Peyer's patch (tissue), 4 donors: ENCODE data around the gene THEMIS2.

ENCODE experiments used
- POLR2A ChIP-seq, 2 donors: fragments of 450-650 bp; IDR thresholded peaks; one replicate each; pipeline ENCODE4 v1.5.1; 2017; ENCODE audit warnings: antibody characterized with exemption in 2 of 2, mild to moderate bottlenecking in 2 of 2, moderate library complexity in 2 of 2
- TF ChIP-seq, protein P1 (sequence below), 6 experiments: fragments of 450-650 bp in 4 of 6; fragments of 200-600 bp in 2 of 6; sonication (generic) in 1 of 6; IDR thresholded peaks; one replicate each; pipeline ENCODE4 v1.5.1; 2017 to 2019; ENCODE audit warnings: antibody characterized with exemption in 6 of 6, mild to moderate bottlenecking in 3 of 6, moderate library complexity in 1 of 6

DNA sequence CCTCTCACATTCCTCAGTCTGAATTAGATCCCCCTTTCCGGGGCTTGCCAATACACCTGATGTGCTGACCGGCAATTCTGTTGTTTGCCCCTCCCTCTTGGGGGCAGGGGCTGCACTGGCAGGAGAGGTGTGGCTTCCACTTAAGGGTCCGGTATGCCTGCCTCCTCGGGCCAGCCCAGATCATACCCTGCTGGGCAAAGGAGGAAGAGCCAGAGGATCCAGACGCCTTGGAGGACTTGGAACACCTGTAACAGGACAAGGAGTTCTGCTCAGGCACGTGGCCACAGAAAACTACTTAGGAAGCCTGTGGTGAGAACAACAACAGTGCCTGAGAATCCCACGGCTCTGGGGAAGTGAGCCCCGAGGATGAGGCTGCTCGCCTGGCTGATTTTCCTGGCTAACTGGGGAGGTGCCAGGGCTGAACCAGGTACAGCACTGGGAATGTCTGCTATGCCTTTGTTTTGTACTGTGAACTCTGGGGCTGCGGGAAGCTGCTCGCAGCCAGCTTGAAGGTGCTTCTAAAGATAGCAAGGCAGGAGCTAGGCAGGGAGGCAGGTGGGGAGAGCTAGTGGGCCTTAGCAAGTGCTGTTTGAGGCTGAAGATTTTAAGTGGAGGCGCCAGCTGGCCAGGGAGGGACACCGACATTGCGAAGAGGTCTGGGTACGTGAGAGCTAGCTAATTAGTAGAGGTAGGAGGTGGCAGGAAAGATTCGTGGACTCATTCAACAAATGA, 62.6 kb downstream of the THEMIS2 start, which contains the start of gene SMPDL3B:
- peak; percentile 31 to 61 for TF ChIP-seq POLR2A (IDR thresholded peaks at IDR 0.05)
- TF ChIP-seq, protein P1, sequence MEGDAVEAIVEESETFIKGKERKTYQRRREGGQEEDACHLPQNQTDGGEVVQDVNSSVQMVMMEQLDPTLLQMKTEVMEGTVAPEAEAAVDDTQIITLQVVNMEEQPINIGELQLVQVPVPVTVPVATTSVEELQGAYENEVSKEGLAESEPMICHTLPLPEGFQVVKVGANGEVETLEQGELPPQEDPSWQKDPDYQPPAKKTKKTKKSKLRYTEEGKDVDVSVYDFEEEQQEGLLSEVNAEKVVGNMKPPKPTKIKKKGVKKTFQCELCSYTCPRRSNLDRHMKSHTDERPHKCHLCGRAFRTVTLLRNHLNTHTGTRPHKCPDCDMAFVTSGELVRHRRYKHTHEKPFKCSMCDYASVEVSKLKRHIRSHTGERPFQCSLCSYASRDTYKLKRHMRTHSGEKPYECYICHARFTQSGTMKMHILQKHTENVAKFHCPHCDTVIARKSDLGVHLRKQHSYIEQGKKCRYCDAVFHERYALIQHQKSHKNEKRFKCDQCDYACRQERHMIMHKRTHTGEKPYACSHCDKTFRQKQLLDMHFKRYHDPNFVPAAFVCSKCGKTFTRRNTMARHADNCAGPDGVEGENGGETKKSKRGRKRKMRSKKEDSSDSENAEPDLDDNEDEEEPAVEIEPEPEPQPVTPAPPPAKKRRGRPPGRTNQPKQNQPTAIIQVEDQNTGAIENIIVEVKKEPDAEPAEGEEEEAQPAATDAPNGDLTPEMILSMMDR (IDR thresholded peaks at IDR 0.05): peak in 3 of 6 experiments; percentile 50 to 59 (median 54)
